Suppressor macrophage (primary cell): ENCODE results near the gene HEMK1.

Experiments
- DNase-seq, 4 experiments: peaks; one replicate each; pipeline ENCODE4 v3.0.0-alpha.2; 2020 to 2022

Gene HEMK1

GRCh38 chr3:50616003-50616769 is 46.9 kb downstream of the HEMK1 start:
- DNase-seq, result peak; percentile 83 to 90 (median 87)

GRCh38 chr3:50616770-50617095 is 47.4 kb downstream of the HEMK1 start:
- DNase-seq, result peak; percentile 95 to 98 (median 97)

GRCh38 chr3:50617096-50617791 is 47.9 kb downstream of the HEMK1 start, which contains the start of gene MAPKAPK3:
MAPKAPK3 (plus strand) TSS chr3:50617151; CDS start chr3:50617566, 415 bp downstream.
- DNase-seq, result peak; percentile 53 to 70 (median 59)

- peak in 3 of 4 experiments; percentile 31 to 42 (median 41) for DNase-seq
Measured at GRCh38 chr3:50617911-50618481, 48.7 kb downstream of the HEMK1 start.

GRCh38 chr3:50620420-50620819 is 51.1 kb downstream of the HEMK1 start:
- peak; percentile 85 to 94 (median 90) for DNase-seq

GRCh38 chr3:50620820-50621219 is 51.5 kb downstream of the HEMK1 start:
- peak in 3 of 4 experiments; percentile 53 to 67 (median 62) for DNase-seq

GRCh38 chr3:50622881-50623280 is 53.6 kb downstream of the HEMK1 start:
- DNase-seq, result no peak

- peak; percentile 64 to 76 (median 74) for DNase-seq
Measured at GRCh38 chr3:50623840-50624474, 54.6 kb downstream of the HEMK1 start.

- DNase-seq, result no peak
Measured at GRCh38 chr3:50624634-50625033, 55.3 kb downstream of the HEMK1 start.

GRCh38 chr3:50625231-50626182 is 56.2 kb downstream of the HEMK1 start:
- DNase-seq, result peak in 2 of 4 experiments; percentile 40 to 41

GRCh38 chr3:50626401-50626800 is 57.1 kb downstream of the HEMK1 start:
- DNase-seq, result no peak

GRCh38 chr3:50627407-50628051 is 58.2 kb downstream of the HEMK1 start:
- peak; percentile 79 to 93 (median 85) for DNase-seq

- peak in 2 of 4 experiments; percentile 37 to 40 for DNase-seq
Measured at GRCh38 chr3:50628601-50629000, 59.3 kb downstream of the HEMK1 start.

- no peak for DNase-seq
Measured at GRCh38 chr3:50630394-50630793, 61.1 kb downstream of the HEMK1 start.

- no peak for DNase-seq
Measured at GRCh38 chr3:50630877-50631276, 61.6 kb downstream of the HEMK1 start.

GRCh38 chr3:50632450-50632849 is 63.1 kb downstream of the HEMK1 start:
- DNase-seq, result peak; percentile 71 to 86 (median 80)

- DNase-seq, result peak; percentile 31 to 76 (median 70)
Measured at GRCh38 chr3:50633230-50633790, 64.0 kb downstream of the HEMK1 start.

- no peak for DNase-seq
Measured at GRCh38 chr3:50635066-50635465, 65.7 kb downstream of the HEMK1 start.

GRCh38 chr3:50637011-50637410 is 67.7 kb downstream of the HEMK1 start:
- DNase-seq, result no peak

GRCh38 chr3:50637945-50638344 is 68.6 kb downstream of the HEMK1 start:
- no peak for DNase-seq

GRCh38 chr3:50639055-50639494 is 69.8 kb downstream of the HEMK1 start:
- DNase-seq, result peak; percentile 55 to 75 (median 69)
